ENCODE measurements around the gene CCDC88C.
"Not testable (repeated sequence)": the region's sequence is repeated elsewhere in the genome, so short reads cannot be mapped to it uniquely, and the experiment has no call there.

Gene CCDC88C

DNA sequence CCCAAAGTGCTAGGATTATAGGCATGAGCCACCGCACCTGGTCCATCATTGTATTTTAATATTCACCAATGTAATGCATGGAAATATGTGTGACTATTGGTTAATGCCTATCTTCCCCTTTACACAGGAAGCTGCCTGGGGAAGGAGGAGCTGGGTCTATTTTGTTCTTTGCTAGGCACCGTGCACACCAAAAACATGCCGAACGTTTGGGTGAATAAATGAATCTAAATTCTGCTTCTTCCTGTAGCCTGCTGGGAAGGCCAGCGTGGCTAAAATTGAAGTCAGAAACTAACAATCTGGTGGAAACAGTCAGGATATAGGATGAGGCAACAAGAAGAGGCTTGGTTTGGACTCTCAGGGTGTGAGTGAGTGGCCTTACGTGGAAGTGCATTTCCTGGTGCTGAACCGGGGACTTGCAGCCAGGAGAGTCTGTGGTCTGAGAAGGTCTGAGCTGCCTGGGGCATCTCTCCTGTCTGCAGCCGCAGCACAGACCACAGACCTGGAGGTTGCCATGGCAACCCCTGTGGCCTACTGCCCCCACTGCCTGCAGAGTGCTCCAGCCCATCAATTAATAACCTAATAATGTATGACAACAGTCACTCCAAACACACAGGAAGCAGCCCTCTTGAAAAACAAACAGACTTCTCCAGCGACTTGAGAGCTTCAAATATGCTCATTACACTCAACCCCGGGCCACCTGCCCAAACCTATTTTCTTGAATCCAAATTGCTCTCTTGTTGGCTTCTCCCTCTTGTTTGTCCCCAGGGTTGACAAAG, 167.6 kb downstream of the CCDC88C start:
- no peak for DNase-seq (ENCODE audit: low spot score)

DNA sequence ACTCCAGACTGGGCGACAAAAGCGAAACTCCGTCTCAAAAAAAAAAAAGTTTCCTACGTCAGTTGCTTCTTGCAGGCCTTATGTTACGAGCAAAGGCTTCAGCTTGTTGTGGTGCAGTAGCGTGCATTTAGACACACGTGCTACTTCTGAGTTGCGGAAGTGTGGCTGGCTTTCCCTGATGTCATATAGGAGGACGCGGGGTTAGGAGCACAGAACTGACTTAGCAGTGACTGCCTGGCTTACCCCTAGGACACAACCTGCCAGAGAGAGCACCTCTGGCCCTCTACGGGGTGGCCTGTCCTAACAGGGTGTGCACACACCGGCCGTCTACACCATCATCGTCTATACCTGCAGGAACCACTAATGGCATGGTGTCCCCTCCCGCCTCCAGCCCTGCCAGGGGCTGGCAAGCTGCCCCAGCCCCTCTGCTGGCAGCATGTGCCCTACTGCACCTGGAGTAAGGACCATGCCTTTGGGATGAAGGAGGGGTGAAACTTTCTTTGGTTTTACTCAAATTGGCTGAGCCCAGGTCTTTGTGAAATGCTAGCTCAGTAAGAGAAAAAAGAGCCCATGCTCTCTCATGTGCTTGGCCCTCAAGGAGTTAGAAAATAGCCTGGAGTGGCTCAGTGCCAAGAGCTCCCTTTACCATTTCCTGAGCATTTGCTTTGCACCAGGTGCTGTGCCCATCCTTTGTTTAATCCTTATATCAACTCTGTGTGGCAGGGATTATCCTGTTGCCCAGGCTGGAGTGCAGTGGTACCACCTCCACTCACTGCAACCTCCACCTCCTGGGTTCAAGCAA, 171.4 kb downstream of the CCDC88C start:
- no peak for DNase-seq (ENCODE audit: low spot score)

DNA sequence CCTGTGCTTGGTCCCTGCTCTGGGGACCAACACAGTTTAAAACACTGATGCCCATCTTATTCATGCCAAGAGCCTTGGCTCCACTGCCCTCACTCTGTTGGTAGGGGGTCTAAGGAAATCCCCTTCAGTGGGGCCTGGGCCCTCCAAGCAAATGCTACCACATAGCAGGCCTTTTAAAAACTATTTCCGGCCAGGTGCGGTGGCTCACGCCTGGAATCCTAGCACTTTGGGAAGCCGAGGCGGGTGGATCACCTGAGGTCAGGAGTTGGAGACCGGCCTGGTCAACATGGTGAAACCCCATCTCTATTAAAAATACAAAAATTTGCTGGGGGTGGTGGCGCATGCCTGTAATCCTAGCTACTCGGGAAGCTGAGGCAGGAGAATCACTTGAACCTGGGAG, 172.0 kb downstream of the CCDC88C start:
- DNase-seq (ENCODE audit: low spot score) = not testable (repeated sequence)

DNA sequence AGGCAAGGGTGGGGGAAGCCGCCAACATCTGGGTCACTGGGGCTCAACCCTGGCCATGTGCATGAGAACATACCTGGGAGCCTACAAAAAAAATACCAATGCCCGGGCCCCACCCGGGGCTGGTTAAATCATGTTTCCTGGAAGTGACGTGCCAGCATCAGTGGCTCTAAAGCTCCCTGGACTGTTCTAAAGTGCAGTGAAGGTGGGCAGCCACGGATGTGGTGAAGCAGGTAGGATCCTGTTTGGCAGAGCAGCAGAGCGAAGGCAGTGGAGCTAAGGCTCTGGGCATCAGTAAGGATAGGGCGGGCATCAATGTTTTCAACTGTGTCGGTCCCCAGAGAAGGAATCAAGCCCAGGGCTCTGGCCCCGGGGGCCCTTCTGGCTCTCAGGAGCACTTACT, 172.6 kb downstream of the CCDC88C start:
- no peak for DNase-seq (ENCODE audit: low spot score)

DNA sequence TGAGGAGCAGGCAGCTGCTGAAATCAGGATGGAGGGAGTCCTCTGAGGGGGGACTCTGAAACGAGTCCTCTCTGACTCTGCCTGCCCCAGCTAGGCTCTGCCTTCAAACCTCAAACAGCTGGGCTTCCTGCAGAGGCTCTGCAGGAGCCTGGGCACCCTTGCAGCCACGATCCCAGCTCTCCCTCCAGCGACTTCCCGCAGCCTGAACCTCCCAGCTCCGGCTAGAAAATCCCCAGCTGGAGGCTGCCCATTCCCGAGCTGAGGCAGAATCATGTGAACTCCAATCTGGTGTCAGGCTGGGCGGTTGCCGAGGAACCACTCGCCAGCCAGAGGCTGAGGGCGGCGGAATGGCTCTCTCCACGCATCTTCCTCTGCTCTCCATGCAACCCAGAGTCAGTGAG, 173.1 kb downstream of the CCDC88C start, which contains the start of gene GPR68:
Gene GPR68, minus strand, starts transcription at position 204 of the 401 bp plus-strand sequence. CDS start 9,654 bp downstream, outside the sequence.
- peak; percentile 64 for DNase-seq (ENCODE audit: low spot score)

DNA sequence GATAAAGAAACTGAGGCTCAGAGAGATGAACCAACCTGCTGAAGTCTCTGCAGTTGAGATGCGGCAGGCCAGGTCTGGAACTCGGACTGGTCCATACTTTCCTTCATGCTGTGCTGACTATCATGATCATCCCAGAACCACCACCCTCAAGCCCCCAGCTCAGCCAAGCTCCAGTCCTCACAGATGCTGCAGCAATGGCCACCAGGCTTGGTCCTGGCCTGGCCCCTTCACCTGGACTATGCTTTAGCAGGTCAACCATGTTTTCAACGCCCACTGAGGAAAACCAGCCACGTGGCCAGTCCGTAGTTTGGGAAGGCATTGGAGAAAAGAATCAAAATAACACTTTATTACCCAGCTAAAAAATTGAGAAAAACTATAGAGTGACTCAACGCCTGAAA, 174.5 kb downstream of the CCDC88C start:
- DNase-seq (ENCODE audit: low spot score) = no peak

DNA sequence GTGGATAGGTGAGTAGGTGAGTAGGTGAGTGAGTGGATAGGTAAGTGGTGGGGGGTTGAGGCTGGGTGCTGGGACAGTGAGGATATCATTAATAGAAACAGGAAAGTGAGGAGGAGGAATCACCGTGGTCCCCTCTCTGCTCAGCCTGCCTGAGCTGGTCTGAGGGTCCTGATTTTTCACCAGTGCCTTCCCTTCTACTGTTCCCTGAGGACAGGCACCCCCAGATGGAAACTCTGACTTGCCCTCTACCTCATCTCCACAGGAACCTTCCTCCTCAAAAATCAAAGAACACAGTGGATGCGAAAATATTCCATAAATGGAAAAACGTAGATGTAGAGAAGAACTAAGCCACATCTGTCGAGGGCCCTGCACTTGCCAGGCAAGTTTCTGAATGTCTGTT, 175.0 kb downstream of the CCDC88C start:
- no peak for DNase-seq (ENCODE audit: low spot score)

DNA sequence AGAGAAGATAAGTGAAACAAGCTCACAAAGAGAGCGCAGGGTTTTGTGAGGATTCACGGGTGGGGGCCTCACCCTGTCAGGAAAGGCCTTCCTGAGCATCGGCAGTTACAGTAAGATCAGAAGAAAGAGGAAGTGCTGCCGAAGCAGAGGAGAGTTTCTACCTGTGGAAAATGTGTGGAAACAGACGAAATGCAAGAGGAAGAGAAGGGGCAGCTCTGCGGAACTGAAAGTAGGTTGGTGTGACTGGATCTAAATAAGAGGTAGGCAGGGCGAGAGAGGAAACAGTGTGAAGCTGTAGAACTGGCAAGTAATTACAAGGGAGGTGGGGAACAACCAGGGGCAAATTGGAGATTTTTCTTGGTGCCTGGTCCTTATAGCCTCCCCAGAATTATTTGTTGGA, 175.8 kb downstream of the CCDC88C start:
- peak; percentile 62 for DNase-seq (ENCODE audit: low spot score)

DNA sequence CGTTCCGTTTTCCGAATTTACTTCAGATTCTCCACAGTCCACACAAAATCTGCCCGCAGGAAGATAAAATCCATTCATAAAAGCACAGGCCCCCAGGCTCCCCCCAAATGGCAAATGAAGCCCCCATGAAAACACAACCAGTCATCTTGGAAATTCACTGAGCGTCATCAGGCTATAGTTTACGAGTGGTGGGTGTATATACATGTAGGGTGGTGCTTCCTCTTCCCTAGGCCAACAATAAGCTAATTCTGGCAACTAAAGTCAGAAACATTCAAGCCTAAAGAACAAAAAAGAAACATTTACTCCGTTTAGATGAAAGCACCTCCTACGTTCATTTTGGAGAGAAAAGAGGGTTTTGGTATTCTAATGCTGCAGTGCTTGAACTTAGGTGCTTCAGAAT, 179.0 kb downstream of the CCDC88C start:
- DNase-seq (ENCODE audit: low spot score) = no peak

DNA sequence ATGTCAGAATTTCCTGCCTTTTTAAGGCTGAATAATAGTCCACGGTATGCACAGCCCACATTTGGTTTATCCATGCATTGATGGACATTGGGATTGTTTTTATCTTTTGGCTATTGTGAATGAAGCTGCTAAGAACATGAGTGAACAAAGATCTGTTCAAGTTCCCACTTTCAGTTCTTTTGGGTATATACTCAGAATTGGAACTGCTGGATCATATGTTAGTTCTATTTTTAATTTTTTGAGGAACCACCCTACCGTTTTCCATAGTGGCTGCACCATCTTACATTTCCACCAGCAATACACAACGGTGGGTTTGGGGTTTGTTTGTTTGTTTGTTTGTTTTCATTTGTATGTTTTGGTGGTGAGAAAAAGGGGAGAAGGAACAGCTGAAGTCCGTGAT, 179.5 kb downstream of the CCDC88C start:
- DNase-seq (ENCODE audit: low spot score) = no peak

DNA sequence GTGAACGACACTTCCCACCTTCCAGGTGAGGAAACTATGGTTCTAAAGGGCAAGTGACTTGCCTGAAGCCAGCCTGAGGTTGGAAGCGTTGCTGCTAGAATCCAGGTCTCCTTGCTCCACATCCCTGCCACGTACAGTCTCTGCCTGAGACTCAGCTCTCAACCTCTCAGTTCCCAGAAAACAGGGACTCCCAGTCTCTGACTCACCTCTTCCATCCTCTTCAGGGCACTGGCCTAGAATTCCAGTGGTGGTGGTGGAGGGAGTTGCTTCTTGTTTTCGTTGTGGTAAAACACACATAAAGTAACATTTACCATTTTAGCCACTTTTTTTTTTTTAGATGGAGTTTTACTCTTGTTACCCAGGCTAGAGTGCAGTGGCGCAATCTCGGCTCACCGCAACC, 180.4 kb downstream of the CCDC88C start:
- no peak for DNase-seq (ENCODE audit: low spot score)

DNA sequence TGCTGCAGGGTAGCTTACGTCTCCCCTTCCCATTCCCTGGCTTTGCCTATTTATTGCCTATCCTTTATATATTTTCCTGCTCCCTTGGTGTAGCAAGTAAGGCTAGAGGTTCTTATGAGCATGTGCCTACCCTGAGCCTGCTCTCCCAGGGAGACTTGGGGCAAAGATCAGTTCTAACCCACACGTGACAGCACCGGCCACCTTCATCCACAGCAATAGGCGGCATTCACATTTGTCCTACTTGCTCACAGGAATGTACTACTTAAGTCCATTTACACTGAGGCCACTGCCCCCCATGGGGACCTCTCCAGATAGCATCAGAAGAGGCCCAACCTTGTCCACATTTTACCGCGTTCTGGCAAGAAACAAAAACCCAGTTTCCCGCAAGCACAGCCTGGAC, 181.8 kb downstream of the CCDC88C start:
- DNase-seq (ENCODE audit: low spot score) = no peak

DNA sequence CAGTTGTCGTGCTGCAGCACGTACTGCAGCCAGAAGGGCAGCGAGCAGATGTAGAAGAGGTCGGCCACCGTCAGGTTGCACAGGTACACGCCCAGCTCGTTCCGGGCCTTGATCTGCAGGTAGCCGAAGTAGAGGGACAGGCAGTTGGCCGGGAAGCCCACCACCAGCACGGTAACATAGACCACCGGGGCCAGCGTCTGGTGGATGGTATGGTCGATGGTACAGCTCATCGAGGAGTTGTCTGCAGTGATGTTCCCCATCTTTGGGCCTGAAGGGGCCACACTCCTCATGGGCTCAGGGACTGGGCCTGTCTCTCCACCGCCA, 182.9 kb downstream of the CCDC88C start:
- DNase-seq (ENCODE audit: low spot score) = no peak

DNA sequence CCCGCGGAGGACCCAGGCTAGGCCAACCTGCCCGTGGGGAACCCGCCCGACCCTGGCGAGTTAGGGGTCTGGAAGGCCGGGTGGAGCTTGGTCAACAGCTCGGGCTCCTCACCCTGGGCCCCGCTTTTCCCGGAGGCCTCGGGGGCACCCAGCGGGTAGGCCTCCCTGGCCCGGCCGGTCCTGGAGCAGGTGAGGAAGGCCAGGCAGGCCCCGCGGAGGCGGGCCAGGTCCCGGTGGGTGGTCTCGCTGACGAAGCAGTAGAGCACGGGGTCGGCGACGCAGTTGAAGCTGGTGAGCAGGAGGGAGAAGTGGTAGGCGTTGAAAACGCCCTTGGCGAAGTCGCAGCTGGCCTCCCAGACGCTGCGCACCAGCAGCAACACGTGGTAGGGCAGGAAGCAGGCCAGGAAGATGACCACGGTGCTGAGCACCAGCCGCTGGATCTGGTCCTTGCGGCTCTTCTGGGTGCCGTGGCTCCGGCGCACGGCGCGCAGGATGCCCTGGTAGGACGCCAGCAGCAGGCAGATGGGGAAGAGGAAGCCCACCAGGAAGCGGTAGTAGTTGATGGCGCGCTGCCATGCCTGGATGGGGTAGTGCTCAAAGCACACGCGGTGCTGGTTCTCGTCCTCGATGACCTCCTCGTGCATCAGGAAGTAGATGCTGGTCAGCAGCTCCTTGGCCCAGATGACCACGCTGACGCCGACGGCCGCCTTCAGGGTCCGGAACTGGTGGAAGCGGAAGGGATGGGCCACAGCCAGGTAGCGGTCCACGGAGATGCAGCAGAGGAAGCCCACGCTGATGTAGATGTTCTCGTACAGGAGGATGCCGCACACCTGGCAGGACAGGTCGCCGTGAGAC, 183.5 kb downstream of the CCDC88C start:
- DNase-seq (ENCODE audit: low spot score) = no peak

DNA sequence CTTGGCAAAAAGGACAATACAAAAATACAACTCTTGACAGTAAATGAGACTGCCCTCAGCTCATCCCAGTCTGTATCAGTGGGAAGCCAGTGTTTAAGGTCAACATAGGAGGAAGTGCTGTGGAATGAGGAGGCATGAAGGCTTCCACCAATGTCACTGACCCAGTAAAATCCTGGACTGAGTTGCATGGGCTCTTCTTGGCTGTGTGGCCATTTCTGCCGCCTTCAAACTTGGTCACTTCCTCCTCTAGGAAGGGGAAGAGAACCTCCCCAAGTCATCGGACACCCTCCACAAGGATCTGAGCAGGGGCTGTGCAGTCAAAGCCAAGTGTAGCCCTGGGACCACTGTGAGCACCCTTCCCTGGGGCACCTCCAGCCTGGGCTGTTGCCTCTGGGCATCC, 185.0 kb downstream of the CCDC88C start:
- DNase-seq (ENCODE audit: low spot score) = no peak

DNA sequence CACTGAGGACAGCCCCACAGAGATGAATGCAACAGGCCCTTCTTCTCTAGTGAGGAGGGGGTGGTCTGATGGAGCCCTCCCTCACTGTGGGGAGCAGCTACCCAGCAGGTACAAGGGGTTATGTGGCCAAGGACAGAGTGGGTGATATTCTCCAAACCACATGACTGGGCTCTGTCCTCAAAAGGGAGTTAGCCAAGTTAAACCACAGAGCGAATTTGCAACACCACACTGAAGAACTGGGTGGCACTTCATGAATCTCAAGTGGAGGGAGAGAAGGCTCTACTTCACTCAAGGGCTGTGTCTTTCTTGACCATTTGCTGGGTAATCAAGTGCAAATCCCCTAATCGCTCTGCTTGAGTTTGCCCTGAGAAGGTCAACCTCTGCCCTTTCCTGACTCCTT, 185.6 kb downstream of the CCDC88C start:
- no peak for DNase-seq (ENCODE audit: low spot score)

DNA sequence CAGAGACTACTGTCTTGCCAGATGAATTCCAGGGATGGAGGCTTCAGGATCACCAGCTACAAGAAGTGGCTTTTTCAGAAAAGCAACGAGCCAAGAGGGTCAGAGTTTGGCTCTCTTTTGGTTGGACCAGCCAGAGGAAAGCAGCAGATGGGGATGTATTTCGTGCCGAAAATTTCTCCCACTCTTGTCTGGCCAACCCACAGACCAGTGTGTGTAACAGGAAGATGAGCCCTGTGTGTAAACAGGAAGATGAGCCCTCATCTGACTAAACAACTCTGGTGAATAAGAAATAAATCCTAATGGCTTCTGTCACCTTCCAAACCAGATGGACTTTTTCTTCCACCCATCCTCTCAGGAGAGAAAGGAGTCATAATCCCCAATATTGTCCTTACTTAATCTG, 186.2 kb downstream of the CCDC88C start:
- DNase-seq (ENCODE audit: low spot score) = no peak

DNA sequence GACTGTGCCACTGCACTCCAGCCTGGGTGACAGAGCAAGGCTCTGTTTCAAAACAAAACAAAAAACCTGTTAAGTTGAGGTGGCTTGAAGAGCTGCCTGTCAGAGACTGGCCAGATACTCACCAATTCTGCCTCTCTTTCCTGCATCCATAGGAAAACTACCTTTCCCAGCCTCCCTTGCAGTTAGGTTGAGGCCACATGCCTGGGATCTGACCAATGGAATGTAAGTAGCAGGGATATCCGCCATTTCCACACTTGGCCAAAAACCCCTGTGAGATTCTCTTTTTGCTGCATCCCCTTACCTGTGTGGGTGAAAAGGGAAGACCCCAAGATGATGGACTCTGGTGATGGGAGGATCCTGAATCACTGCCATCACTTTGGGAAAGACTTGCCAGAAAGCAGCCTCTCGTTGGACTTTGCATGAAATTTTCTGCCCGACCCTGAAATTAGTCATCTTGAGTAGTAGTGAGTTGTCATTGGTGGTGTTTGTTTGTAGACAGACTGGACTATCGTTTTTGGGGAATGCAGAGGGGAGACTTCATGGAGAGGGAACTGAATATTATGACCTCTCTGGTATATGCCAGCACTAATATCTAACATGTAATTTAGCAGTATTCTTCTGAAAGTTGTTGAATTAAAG, 187.1 kb downstream of the CCDC88C start:
- no peak for DNase-seq (ENCODE audit: low spot score)

DNA sequence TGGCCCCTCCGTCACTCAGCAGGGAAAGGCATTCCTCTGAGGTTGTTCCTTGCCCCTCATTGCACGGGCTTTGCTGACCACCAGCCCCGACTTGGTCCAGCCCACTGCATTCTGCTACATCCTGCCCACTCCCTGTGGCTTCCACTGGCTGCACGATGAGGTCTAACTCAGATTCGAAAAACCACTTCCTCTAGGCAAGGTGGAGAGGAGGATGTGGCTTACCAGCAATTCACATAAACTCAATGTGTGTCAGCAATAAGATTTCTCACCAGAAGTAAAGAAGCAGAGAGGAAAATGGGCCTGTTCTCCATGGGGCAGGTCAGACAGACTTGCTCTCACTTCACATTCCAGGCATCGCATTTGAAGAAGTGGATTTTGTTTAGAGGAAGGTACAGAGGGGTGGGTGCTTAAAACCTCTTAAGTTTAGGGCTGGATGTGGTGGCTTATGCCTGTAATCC, 187.8 kb downstream of the CCDC88C start:
- DNase-seq (ENCODE audit: low spot score) = no peak

DNA sequence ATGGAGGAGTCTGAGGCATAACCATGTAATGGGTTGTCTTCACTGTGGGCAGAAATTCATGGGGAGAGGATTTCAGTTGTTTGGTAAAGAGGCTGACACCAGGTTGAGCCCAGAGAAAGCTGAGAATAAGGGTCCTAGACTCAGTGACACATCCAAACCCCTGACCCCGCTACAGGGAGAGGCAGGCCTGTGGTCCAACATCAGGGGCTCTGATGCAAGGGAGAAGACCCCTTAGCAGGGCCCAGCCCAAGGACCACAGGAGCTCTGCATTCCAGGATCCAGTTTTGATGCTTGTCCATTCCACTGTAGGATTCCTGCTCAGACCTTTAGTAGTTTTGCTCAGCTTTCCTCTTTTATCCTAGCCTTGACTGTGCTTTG, 188.6 kb downstream of the CCDC88C start:
- no peak for DNase-seq (ENCODE audit: low spot score)

DNA sequence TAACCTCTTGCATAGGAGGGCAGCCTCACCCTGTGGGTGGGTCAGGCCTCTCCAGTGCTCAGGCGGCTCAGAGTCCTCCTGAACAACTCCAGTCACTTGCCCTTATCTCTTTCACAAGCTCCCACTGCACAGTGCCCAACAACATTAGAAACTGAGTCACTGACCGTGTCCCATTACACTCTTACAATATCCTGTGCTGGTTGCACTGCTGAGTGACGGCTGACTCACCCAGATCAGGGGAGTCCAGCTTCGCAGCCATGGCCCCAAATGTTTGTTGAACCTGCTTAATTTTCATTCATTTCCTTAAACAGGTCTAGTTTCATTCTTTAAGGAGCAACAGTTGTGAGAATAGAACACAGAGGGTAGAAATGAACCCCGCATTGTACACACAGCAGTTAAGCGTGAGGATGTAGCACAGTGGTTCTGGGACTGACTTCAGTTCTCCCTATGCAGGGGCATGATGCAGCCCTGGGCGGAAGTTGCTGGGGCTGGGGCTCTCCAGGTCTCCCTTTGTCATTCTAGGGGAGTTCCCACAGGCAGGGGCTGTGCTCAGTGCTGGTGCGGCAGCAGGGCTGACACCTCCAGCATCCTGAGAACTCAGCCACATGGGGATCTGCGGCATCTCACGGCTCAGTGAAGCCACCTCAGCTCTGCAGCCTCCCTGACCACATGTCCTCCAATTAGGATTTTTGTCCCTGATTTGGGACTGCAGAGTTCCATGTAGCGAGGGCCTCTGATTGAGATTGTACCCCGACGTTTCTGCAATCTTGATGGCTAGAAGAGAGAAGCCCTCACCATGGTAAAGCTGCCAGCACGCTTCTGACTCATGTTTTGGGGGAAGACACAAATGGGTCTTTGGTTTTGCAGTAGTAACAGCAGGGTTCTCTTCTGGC, 189.3 kb downstream of the CCDC88C start:
- DNase-seq (ENCODE audit: low spot score) = no peak

All from Ammon's horn (tissue), 1 donor.